ENCODE results near the gene MBD5.

- TF ChIP-seq POLR2A (IDR thresholded peaks at IDR 0.05) (no peak), POLR2AphosphoS5 (IDR thresholded peaks at IDR 0.05) (no peak), EP300 (IDR thresholded peaks at IDR 0.05) (no peak)
- TF ChIP-seq, protein P1, sequence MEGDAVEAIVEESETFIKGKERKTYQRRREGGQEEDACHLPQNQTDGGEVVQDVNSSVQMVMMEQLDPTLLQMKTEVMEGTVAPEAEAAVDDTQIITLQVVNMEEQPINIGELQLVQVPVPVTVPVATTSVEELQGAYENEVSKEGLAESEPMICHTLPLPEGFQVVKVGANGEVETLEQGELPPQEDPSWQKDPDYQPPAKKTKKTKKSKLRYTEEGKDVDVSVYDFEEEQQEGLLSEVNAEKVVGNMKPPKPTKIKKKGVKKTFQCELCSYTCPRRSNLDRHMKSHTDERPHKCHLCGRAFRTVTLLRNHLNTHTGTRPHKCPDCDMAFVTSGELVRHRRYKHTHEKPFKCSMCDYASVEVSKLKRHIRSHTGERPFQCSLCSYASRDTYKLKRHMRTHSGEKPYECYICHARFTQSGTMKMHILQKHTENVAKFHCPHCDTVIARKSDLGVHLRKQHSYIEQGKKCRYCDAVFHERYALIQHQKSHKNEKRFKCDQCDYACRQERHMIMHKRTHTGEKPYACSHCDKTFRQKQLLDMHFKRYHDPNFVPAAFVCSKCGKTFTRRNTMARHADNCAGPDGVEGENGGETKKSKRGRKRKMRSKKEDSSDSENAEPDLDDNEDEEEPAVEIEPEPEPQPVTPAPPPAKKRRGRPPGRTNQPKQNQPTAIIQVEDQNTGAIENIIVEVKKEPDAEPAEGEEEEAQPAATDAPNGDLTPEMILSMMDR (IDR thresholded peaks at IDR 0.05): no peak
These were observed 201.0 kb downstream of the MBD5 start for GRCh38 chr2:148221926-148222325.
